GM12878 (cell line): Measurements from ENCODE around the gene SMIM1.

ENCODE experiments used
- BCL3 ChIP-seq: IDR thresholded peaks from 2 replicates; pipeline ENCODE4 v1.6.1; 2011; ENCODE audit warnings: borderline replicate concordance, low read depth, mild to moderate bottlenecking, moderate library complexity, low read length; ENCODE audit not compliant: insufficient read depth, poor library complexity, severe bottlenecking
- IRF5 ChIP-seq: fragments of 450-650 bp; IDR thresholded peaks from 2 replicates; pipeline ENCODE4 v1.6.1; 2017; ENCODE audit warnings: borderline replicate concordance
- RAD21 ChIP-seq: IDR thresholded peaks from 2 replicates; pipeline ENCODE4 v1.6.1; 2011; ENCODE audit warnings: mild to moderate bottlenecking, low read depth, low read length, moderate library complexity; ENCODE audit not compliant: insufficient read depth
- SMC3 ChIP-seq: IDR thresholded peaks from 2 replicates; pipeline ENCODE4 v1.6.1; 2011; ENCODE audit warnings: low read length, improper control_type of control experiment, borderline replicate concordance

- TF ChIP-seq BCL3, result no peak
- no peak for TF ChIP-seq RAD21
- TF ChIP-seq SMC3, result no peak
- no peak for TF ChIP-seq IRF5
Measured at GRCh38 chr1:3753656-3754454, 18.7 kb upstream of the SMIM1 start.
